B cell (primary cell): ENCODE results near the gene XDH.

Source experiments
- EZH2 ChIP-seq: IDR thresholded peaks from 2 replicates; pipeline ENCODE4 v1.6.1; 2012; ENCODE audit warnings: borderline replicate concordance, low read depth, mild to moderate bottlenecking, moderate library complexity, low read length; ENCODE audit not compliant: insufficient read depth, poor library complexity, severe bottlenecking
- TF ChIP-seq, protein P1 (sequence below): fragments of 200-600 bp; IDR thresholded peaks from one replicate; pipeline ENCODE4 v1.8.0; 2022; ENCODE audit warnings: antibody characterized with exemption, mild to moderate bottlenecking

GRCh38 chr2:31348618-31349017 lies 65.9 kb downstream of the XDH start:
- TF ChIP-seq, protein P1, sequence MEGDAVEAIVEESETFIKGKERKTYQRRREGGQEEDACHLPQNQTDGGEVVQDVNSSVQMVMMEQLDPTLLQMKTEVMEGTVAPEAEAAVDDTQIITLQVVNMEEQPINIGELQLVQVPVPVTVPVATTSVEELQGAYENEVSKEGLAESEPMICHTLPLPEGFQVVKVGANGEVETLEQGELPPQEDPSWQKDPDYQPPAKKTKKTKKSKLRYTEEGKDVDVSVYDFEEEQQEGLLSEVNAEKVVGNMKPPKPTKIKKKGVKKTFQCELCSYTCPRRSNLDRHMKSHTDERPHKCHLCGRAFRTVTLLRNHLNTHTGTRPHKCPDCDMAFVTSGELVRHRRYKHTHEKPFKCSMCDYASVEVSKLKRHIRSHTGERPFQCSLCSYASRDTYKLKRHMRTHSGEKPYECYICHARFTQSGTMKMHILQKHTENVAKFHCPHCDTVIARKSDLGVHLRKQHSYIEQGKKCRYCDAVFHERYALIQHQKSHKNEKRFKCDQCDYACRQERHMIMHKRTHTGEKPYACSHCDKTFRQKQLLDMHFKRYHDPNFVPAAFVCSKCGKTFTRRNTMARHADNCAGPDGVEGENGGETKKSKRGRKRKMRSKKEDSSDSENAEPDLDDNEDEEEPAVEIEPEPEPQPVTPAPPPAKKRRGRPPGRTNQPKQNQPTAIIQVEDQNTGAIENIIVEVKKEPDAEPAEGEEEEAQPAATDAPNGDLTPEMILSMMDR = no peak
- TF ChIP-seq EZH2 = no peak
